Activated naive CD8-positive, alpha-beta T cell treated with anti-CD3 and anti-CD28 coated beads, Interleukin-2, amount 50 U/mL, for 16 hours (primary cell): ENCODE results near the gene SPACDR.

Experiments
- DNase-seq: peaks from one replicate; pipeline ENCODE4 v3.0.0-alpha.2; 2020; ENCODE audit warnings: low read depth, low spot score

Gene SPACDR

DNA sequence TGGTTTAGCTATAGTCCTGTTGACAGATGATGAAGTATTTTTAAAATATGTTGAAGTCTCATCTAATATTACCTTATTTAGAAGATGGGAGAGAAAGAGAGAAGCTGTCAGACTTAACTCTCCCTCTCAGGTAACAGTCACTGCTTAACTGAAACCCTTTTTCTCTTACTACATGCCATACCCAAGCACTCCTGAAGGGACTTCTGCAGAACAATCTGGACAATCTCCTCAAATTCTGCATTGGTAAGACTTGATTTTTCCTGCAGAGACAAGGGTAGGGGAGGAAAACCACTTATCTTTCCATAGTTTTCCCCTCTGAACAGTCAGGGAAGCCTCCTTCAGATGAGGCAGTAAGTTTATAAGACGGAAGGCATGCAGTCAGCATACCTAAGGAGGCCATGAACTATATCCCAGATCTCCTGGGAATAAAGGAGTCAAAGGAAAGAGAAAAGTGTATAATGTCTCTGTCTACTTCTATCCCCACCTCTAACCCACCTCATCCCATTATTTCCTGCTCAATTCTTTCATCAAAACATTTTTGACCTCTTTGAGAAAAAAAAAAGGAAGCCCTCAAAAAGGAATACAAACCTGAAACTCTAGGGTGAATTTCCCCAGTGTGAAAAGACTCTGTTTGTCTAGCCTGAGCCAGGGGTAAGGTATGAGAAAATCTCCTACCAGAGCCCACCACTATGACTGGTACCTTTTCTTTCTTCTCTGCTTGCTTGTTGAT is 45.0 kb downstream of the SPACDR start:
- no peak for DNase-seq

DNA sequence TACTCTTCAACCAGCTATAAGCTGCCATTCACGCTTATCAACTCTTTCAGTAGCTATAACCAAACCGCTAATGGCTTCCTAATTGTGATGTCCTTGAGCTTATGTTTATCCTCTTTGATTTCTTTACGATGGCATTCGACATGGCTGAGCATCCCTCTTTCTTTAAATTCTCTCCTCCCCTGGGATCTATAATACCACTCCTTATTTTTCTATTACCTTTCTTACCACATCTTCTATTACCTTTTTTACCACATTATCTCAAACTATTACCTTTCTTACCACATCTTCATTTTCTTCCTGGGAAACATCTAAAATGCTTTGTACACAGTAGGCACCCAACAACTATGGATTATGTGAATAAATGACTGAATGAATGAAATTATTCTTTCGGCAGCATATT is 48.6 kb downstream of the SPACDR start:
- DNase-seq: no peak

DNA sequence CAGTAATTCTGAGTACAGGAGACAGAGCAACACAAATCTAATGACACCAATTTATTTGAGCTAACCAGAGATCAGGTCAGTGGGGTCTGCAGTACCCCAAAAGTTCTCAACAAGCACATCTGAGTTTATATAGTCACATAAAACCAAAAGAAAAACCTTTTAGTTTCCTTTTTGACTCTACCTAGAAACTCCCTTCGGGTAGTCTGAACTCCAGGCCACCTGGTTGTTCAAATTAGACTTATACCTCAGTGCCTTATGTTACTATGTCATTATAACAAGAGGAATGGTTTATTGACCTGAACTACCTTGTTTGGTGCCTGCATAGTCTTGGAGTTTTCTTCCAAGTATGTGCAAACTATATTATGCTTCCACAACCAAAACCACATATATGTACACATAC is 50.2 kb downstream of the SPACDR start:
- DNase-seq: no peak

DNA sequence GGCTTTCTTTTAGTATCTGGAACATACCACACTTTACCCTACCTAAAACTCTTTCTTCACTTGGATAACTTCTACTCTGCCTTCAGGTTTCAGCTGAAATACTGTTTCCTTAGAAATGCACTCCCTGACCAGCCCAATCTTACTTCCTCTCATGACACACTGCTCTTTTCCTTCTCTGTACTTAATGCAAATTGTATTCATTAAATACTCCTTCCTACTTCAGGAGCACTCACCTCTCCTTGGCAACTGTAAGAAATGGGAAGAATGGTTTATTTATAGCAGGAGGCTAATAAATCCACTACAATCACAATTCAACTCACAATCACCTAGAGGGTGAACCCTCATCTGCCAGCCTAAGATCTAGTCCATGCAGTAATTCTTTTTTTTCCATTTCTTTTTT is 50.7 kb downstream of the SPACDR start:
- no peak for DNase-seq

DNA sequence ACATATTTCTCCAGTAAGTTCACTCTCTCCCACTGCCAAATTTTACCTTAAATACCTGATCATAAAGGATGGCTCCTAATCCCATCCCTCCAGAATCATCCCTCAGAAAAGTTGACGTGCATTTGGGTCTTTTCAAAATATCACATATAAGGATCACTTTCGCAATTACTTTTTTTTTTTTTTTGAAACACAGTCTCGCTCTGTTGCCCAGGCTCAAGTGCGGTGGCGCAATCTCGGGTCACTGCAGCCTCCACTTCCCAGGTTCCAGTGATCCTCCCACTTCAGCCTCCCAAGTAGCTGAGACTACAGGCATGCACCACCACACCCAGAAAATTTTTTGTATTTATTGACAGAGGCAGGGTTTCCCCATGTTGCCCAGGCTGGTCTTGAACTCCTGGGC is 53.0 kb downstream of the SPACDR start:
- no peak for DNase-seq

DNA sequence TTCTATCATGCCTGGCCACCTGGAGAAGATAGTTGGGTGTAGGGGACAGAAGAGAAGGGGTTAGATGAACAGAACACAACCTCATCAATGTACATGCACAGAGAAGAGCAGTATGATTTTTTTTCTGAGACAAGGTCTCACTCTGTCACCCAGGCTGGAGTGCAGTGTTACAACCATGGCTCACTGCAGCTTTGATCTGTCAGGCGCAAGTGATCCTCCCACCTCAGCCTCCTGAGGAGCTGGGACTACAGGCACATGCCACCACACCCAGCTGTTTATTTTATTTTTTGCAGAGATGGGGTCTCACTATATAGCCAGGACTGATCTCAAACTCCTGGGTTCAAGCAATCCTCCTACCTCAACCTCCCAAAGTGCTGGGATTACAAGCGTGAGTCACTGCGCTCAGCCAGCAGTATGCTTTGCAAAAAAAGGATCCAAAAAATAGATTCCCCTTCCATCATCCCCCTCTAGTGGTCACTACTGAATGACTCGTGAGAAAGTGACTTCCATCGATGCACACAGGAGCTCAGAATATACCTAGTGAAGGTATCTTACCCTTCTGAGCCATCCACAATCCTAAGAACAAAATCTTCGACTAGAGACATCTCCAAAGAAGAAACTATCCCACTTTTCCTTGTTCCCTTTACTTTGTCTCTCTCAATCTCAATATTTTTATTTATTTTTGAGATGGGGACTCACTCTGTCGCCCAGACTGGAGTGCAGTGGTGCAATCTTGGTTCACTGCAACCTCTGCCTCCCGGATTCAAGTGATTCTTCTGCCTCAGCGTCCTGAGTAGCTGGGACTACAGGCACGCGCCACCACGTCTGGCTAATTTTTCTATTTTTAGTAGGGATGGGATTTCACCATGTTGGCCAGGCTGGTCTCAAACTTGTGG is 56.5 kb downstream of the SPACDR start:
- DNase-seq: no peak

DNA sequence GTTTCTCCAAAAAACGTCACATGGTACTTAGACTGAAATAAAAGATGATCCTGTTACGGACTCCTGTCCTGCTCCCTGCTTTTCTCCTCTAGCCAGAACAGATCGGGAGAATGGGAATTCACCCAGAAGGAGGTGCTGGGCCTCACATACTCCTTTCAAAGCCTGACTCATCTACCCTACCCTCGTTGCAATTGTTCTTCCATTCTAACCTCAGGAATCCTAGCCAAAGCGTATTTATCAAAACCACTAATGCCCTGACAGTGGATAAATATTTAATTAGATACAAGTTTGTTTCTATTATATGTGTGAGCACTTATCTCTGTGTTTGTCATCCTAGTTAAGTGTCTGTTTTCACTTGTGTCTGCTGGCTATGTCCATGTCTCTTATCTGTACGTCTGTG is 57.3 kb downstream of the SPACDR start:
- DNase-seq: no peak
